Measurements from ENCODE around the gene CCDC120. TPM values are rescaled to one million over a fixed set of nuclear protein-coding genes. Genes with fewer than 3 reads are reported as not detected.

CCDC120 gene, protein sequence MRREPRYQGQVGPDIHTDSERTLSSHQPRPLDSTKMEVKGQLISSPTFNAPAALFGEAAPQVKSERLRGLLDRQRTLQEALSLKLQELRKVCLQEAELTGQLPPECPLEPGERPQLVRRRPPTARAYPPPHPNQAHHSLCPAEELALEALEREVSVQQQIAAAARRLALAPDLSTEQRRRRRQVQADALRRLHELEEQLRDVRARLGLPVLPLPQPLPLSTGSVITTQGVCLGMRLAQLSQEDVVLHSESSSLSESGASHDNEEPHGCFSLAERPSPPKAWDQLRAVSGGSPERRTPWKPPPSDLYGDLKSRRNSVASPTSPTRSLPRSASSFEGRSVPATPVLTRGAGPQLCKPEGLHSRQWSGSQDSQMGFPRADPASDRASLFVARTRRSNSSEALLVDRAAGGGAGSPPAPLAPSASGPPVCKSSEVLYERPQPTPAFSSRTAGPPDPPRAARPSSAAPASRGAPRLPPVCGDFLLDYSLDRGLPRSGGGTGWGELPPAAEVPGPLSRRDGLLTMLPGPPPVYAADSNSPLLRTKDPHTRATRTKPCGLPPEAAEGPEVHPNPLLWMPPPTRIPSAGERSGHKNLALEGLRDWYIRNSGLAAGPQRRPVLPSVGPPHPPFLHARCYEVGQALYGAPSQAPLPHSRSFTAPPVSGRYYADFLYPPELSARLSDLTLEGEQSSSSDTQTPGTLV
- 25.3 and 48.6 TPM in 2 replicates for total RNA-seq (ENCODE audit: low replicate concordance)
- long read RNA-seq, partial matches to known transcripts = 0 of 3 reads
- long read RNA-seq, other reads (novel, unspliced or antisense) = 0 of 3 reads

DNA sequence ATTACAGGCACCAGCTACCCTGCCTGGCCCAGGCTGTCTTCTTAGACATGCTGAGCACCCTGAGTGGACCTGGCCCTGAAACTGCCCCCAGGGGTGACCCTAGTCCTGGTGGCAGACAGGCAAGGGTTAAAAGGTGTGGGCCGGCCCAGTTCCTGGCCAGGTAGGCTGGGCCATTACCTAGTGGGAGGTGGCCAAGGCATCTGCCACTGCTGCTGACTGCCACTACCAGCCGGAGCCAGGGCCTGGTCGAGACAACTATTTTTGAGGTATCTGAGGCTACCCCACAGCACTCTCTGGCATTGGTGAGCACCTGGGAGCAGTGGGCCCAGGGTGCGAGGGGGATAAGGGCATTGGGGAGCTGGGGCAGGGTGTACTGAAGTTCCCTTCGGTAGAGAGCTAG is at the start of gene CCDC120:
TSS of gene CCDC120 (plus strand) at position 206 of the 400 bp plus-strand sequence. CDS start 3,043 bp downstream, outside the sequence.
- Mint-ChIP-seq H3K27ac (peak within 1 kb of the TSS; percentile 93), H3K36me3 (peaks cover 9% of the 10 kb centered on the region), H3K27me3 (no peaks in the 10 kb centered on the region), H3K4me1 (ENCODE audit: unreplicated experiment) (peaks cover 16% of the 10 kb centered on the region), H3K4me3 (peak within 1 kb of the TSS; percentile 89), H3K9me3 (peaks cover 6% of the 10 kb centered on the region)
- TF ChIP-seq, protein P1, sequence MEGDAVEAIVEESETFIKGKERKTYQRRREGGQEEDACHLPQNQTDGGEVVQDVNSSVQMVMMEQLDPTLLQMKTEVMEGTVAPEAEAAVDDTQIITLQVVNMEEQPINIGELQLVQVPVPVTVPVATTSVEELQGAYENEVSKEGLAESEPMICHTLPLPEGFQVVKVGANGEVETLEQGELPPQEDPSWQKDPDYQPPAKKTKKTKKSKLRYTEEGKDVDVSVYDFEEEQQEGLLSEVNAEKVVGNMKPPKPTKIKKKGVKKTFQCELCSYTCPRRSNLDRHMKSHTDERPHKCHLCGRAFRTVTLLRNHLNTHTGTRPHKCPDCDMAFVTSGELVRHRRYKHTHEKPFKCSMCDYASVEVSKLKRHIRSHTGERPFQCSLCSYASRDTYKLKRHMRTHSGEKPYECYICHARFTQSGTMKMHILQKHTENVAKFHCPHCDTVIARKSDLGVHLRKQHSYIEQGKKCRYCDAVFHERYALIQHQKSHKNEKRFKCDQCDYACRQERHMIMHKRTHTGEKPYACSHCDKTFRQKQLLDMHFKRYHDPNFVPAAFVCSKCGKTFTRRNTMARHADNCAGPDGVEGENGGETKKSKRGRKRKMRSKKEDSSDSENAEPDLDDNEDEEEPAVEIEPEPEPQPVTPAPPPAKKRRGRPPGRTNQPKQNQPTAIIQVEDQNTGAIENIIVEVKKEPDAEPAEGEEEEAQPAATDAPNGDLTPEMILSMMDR (conservative IDR thresholded peaks at IDR 0.05) = no peak
- no peak for DNase-seq (ENCODE audit: extremely low spot score, unreplicated experiment)

DNA sequence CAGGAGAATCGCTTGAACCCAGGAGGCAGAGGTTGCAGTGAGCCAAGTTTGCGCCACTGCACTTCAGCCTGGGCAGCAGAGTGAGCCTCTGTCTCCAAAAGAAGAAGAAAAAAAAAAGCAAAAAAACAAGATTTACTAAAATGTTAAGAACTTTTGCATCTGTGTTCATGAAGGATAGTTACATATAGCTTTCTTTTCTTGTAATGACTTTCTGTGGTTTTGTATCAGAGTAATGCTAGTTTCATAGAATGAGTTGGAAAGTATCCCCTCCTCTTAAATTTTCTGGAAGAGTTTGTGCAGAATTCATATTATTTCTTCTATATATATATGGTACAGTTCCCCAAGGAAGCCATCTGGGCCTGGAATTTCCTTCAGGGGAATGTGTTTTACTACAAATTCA is 39.7 kb upstream of the CCDC120 start:
- Mint-ChIP-seq H3K36me3 (no peaks in the 10 kb centered on the region), H3K27me3 (no peaks in the 10 kb centered on the region), H3K4me1 (ENCODE audit: unreplicated experiment) (no peaks in the 10 kb centered on the region), H3K27ac (no peak overlapping the region), H3K9me3 (no peaks in the 10 kb centered on the region), H3K4me3 (no peak overlapping the region)
- DNase-seq (ENCODE audit: extremely low spot score, unreplicated experiment) = no peak
- TF ChIP-seq, protein P1 (conservative IDR thresholded peaks at IDR 0.05) = no peak

DNA sequence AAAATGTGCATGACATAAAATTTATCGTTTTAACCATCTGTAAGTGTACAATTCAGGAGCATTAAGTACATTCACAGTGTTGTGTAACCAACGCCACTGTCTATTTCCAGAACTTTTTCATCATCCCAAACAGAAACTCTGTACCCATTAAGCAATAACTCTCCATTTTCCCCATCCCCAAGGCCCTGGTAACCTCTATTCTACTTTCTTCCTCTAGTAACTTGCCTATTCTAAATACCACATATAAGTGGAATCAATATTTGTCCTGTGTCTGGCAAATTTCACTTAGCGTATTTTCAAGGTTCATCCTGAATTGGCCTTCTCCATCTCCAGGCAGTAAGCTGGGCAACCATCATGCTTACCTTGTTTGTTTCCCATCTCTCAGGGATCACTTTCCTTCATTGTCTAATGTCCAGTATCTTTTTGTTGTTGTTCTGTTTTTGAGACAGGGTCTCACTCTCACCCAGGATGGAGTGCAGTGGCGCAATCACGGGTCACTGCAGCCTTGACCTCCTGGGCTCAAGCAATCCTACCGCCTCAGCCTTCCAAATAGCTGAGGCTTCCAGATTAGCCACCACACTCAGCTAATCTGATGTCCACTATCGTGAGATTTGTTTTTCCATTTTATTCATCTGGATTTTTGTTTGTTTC is 39.1 kb upstream of the CCDC120 start:
- no peaks in the 10 kb centered on the region for H3K4me1 Mint-ChIP-seq (ENCODE audit: unreplicated experiment)
- H3K27me3 Mint-ChIP-seq = no peaks in the 10 kb centered on the region
- no peak overlapping the region for H3K27ac Mint-ChIP-seq
- H3K9me3 Mint-ChIP-seq = peaks cover 4% of the 10 kb centered on the region
- H3K36me3 Mint-ChIP-seq = no peaks in the 10 kb centered on the region
- H3K4me3 Mint-ChIP-seq = no peak overlapping the region
- TF ChIP-seq, protein P1 (conservative IDR thresholded peaks at IDR 0.05) = no peak
- DNase-seq (ENCODE audit: extremely low spot score, unreplicated experiment) = no peak

DNA sequence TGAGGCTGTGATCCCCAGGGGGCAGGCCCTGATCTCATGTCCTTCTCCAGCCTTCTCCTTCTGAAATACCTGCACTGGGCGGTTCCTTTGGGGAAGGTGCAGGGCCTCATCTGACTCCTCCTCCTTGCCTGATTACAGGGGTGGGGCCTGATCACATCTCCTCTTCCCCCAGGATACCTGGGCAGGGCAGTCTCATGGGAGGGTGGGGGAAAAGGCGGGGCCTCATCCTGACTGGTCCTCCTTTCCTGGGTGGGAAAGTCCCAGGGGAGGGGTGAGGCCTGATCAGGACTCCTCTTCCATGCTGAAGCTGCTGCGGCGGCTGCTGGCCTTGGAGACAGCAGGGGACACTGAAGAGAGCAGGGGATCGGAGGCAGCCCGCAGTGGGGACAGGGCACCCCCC is 28.9 kb upstream of the CCDC120 start:
- H3K27me3 Mint-ChIP-seq = no peaks in the 10 kb centered on the region
- H3K27ac Mint-ChIP-seq = peak overlapping the region; percentile 84
- H3K4me1 Mint-ChIP-seq (ENCODE audit: unreplicated experiment) = no peaks in the 10 kb centered on the region
- peaks cover 8% of the 10 kb centered on the region for H3K36me3 Mint-ChIP-seq
- no peak for DNase-seq (ENCODE audit: extremely low spot score, unreplicated experiment)
- H3K9me3 Mint-ChIP-seq = no peaks in the 10 kb centered on the region
- H3K4me3 Mint-ChIP-seq = peak overlapping the region; percentile 14
- TF ChIP-seq, protein P1 (conservative IDR thresholded peaks at IDR 0.05) = no peak

DNA sequence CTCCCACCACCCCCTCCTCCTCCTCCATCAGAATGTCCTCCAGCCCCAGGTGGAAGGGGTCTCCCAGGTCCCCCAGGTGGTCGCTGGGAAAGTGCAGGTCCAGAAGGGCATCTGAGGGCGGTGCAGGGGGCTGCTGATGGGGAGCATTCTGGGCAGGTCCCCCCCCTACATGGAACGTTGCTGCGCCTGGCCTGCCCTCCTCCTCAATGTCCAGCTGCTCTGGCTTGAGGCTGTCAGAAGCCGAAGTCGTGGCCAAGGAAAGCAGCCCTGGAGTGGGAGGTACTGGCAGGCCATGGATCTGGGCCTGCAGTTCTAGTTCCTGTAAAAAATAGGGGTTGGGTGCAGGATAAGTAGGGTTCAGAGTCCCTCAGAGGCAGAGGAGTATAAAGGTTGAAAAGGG is 28.5 kb upstream of the CCDC120 start:
- Mint-ChIP-seq H3K27ac (peak overlapping the region; percentile 84), H3K9me3 (no peaks in the 10 kb centered on the region), H3K4me3 (no peak overlapping the region), H3K27me3 (no peaks in the 10 kb centered on the region), H3K36me3 (peaks cover 8% of the 10 kb centered on the region), H3K4me1 (ENCODE audit: unreplicated experiment) (no peaks in the 10 kb centered on the region)
- no peak for DNase-seq (ENCODE audit: extremely low spot score, unreplicated experiment)
- TF ChIP-seq, protein P1 (conservative IDR thresholded peaks at IDR 0.05) = no peak

Measured in type B pancreatic cell (in vitro differentiated cells).